Activated B cell treated with CpG ODN at 0.5 μM for 24 hours (primary cell): Measurements from ENCODE around the gene FAM81A. TPM values are rescaled to one million over a fixed set of nuclear protein-coding genes. Genes with fewer than 3 reads are reported as not detected.

Experiments
- ATAC-seq: fragments of 200-7000 bp; cut with Tn5 transposase; one replicate; pipeline ENCODE4 v1.10.0; 2021; ENCODE audit warnings: low read depth, mild to moderate bottlenecking, moderate library complexity
- CTCF ChIA-PET: fragments of 350-600 bp; sonication (Branson Sonifier 250); formaldehyde crosslinking; loops from one replicate; lab custom pipeline; 2021; ENCODE audit warnings: antibody characterized with exemption; lab: Charles Lee
- POLR2A ChIA-PET: fragments of 350-600 bp; sonication (Branson Sonifier 250); formaldehyde crosslinking; loops from one replicate; lab custom pipeline; 2021; ENCODE audit warnings: antibody characterized with exemption; lab: Charles Lee
- DNase-seq: peaks from one replicate; pipeline ENCODE4 v3.0.0; 2022
- H3K27ac Mint-ChIP-seq: one replicate; pipeline ENCODE4 v1.8.0; 2020; ENCODE audit warnings: mixed read lengths
- H3K27me3 Mint-ChIP-seq: one replicate; pipeline ENCODE4 v1.8.0; 2021; ENCODE audit warnings: mixed read lengths
- H3K36me3 Mint-ChIP-seq: one replicate; pipeline ENCODE4 v1.8.0; 2021; ENCODE audit warnings: low read depth, mixed read lengths
- H3K4me1 Mint-ChIP-seq: one replicate; pipeline ENCODE4 v1.8.0; 2021; ENCODE audit warnings: mixed read lengths
- H3K4me3 Mint-ChIP-seq: one replicate; pipeline ENCODE4 v1.8.0; 2020; ENCODE audit warnings: mild to moderate bottlenecking, mixed read lengths
- H3K9me3 Mint-ChIP-seq: one replicate; pipeline ENCODE4 v1.8.0; 2020; ENCODE audit warnings: mixed read lengths
- intact Hi-C: fragments of 100-400 bp; cut with micrococcal nuclease; formaldehyde crosslinking; loops from one replicate; pipeline ENCODE4 v1.15.1; 2024
- total RNA-seq: library from RNA; stranded (reverse); gene quantifications from 2 replicates; pipeline ENCODE4 v1.2.3, GENCODE V29; 2022
- TF ChIP-seq, protein P1 (sequence below): fragments of 200-600 bp; IDR thresholded peaks from one replicate; pipeline ENCODE4 v1.8.0; 2022; ENCODE audit warnings: antibody characterized with exemption, mild to moderate bottlenecking

Gene FAM81A
- total RNA-seq, 1 donor from 2014 or later, result 6.2 TPM

- no peaks in the 10 kb centered on the region for H3K36me3 Mint-ChIP-seq
- H3K27me3 Mint-ChIP-seq, result no peaks in the 10 kb centered on the region
- H3K4me1 Mint-ChIP-seq, result peaks cover 30% of the 10 kb centered on the region
- DNase-seq (peak; percentile 32), ATAC-seq (peak; percentile 87)
- H3K9me3 Mint-ChIP-seq, result no peaks in the 10 kb centered on the region
- ChIA-PET POLR2A (interaction anchor here (0.5 to 1.7 kb wide), 6 partner anchors 12 to 447 kb away, joined by 3 to 6 read pairs (median 4); no protein-coding TSS in a partner anchor), CTCF (interaction anchor here (0.6 to 3.1 kb wide), 38 partner anchors 8 to 1305 kb away, joined by 3 to 53 read pairs (median 4); partner anchors contain the start of genes GTF2A2 and MYO1E)
- no peak overlapping the region for H3K4me3 Mint-ChIP-seq
- intact Hi-C loops, result loop anchor here (1.0 to 5.0 kb wide), 9 partner anchors 28 to 1667 kb away; no protein-coding TSS in a partner anchor
- peak overlapping the region; percentile 72 for H3K27ac Mint-ChIP-seq
- TF ChIP-seq, protein P1, sequence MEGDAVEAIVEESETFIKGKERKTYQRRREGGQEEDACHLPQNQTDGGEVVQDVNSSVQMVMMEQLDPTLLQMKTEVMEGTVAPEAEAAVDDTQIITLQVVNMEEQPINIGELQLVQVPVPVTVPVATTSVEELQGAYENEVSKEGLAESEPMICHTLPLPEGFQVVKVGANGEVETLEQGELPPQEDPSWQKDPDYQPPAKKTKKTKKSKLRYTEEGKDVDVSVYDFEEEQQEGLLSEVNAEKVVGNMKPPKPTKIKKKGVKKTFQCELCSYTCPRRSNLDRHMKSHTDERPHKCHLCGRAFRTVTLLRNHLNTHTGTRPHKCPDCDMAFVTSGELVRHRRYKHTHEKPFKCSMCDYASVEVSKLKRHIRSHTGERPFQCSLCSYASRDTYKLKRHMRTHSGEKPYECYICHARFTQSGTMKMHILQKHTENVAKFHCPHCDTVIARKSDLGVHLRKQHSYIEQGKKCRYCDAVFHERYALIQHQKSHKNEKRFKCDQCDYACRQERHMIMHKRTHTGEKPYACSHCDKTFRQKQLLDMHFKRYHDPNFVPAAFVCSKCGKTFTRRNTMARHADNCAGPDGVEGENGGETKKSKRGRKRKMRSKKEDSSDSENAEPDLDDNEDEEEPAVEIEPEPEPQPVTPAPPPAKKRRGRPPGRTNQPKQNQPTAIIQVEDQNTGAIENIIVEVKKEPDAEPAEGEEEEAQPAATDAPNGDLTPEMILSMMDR, result peak; percentile 58
These were observed 91.0 kb downstream of the FAM81A start for GRCh38 chr15:59528961-59529402.

- intact Hi-C loops, result loop anchor here (5.0 kb wide), 3 partner anchors 106 to 796 kb away; partner anchors contain the start of gene BNIP2
These were observed 93.2 kb downstream of the FAM81A start for GRCh38 chr15:59531066-59531675.

GRCh38 chr15:59532770-59533379 is 94.9 kb downstream of the FAM81A start:
- peak overlapping the region; percentile 32 for H3K4me3 Mint-ChIP-seq
- H3K9me3 Mint-ChIP-seq, result no peaks in the 10 kb centered on the region
- POLR2A ChIA-PET, result interaction anchor here (0.6 to 0.9 kb wide), 3 partner anchors 11 to 152 kb away, joined by 3 to 5 read pairs (median 3); no protein-coding TSS in a partner anchor
- no peak for DNase-seq
- H3K36me3 Mint-ChIP-seq, result no peaks in the 10 kb centered on the region
- ATAC-seq, result peak; percentile 69
- H3K4me1 Mint-ChIP-seq, result peaks cover 40% of the 10 kb centered on the region
- CTCF ChIA-PET, result interaction anchor here (0.6 to 3.1 kb wide), 43 partner anchors 9 to 1305 kb away, joined by 3 to 23 read pairs (median 4); partner anchors contain the start of genes BNIP2, GCNT3 and GTF2A2
- intact Hi-C loops, result loop anchor here (1.0 to 5.0 kb wide), 7 partner anchors 30 to 794 kb away; partner anchors contain the start of genes BNIP2 and GTF2A2
- no peaks in the 10 kb centered on the region for H3K27me3 Mint-ChIP-seq
- TF ChIP-seq, protein P1, result peak; percentile 47
- peak overlapping the region; percentile 85 for H3K27ac Mint-ChIP-seq

More at GRCh38 chr15:59531066-59531675, 93.2 kb downstream of the FAM81A start:
- TF ChIP-seq, protein P1, result no peak
- no peak for DNase-seq
- POLR2A ChIA-PET, result no interaction called here
- Mint-ChIP-seq H3K36me3 (no peaks in the 10 kb centered on the region), H3K4me3 (no peak overlapping the region), H3K4me1 (peaks cover 25% of the 10 kb centered on the region), H3K27me3 (no peaks in the 10 kb centered on the region), H3K27ac (no peak overlapping the region), H3K9me3 (no peaks in the 10 kb centered on the region)
- CTCF ChIA-PET, result interaction anchor here (3.1 kb wide), 1 partner anchor 552 kb away, joined by 17 read pairs; no protein-coding TSS in a partner anchor
- no peak for ATAC-seq

DNA sequence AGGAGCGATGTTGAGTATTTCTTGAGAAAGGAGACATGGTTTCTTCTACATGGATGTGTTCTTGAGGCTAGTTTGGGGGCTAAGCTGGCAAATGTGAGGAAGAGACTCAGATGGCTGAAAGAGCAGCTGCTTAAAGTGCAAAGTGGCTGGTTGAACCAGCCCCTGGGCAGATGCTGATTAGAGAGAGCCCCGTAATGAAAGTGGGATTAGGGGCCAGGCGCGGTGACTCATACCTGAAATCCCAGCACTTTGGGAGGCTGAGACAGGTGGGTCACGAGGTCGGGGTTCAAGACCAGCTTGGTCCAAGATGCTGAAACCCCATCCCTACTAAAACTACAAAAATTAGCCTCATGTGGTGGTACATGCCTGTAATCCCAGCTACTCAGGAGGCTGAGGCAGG is 98.6 kb downstream of the FAM81A start:
- no peaks in the 10 kb centered on the region for H3K36me3 Mint-ChIP-seq
- ATAC-seq, result no peak
- TF ChIP-seq, protein P1, result no peak
- no peak overlapping the region for H3K27ac Mint-ChIP-seq
- no peaks in the 10 kb centered on the region for H3K27me3 Mint-ChIP-seq
- CTCF ChIA-PET, result interaction anchor here (1.6 to 1.7 kb wide), 2 partner anchors 8 to 155 kb away, joined by 5 to 6 read pairs; no protein-coding TSS in a partner anchor
- POLR2A ChIA-PET, result interaction anchor here (1.0 kb wide), 1 partner anchor 121 kb away, joined by 3 read pairs; the partner anchor contains the start of gene GTF2A2
- peaks cover 42% of the 10 kb centered on the region for H3K4me1 Mint-ChIP-seq
- intact Hi-C loops, result no loop called here
- H3K4me3 Mint-ChIP-seq, result no peak overlapping the region
- no peaks in the 10 kb centered on the region for H3K9me3 Mint-ChIP-seq
- no peak for DNase-seq
